GM12878 (cell line): ENCODE data around the gene CNNM1. TPM values are rescaled to one million over a fixed set of nuclear protein-coding genes. Genes with fewer than 3 reads are reported as not detected.

Source experiments
- ATAC-seq: fragments of 200-7000 bp; cut with Tn5 transposase; 3 replicates; pipeline ENCODE4 v1.9.1; 2020; ENCODE audit warnings: mild to moderate bottlenecking, moderate library complexity
- BruUV-seq: library from RNA; stranded (reverse); fragments of 400-500 nt; replicated peaks from 2 replicates; lab custom pipeline; 2021; lab: Mats Ljungman, UMichigan
- CTCF ChIA-PET: fragments of 300-600 bp; sonication (Branson Sonifier 250); formaldehyde crosslinking; extraction: SDS; loops from one replicate; lab custom pipeline; 2021; ENCODE audit warnings: inconsistent platforms; lab: Yijun Ruan, JAX
- POLR2A ChIA-PET: fragments of 350-600 bp; formaldehyde crosslinking; extraction: SDS; loops from one replicate; lab custom pipeline; 2021; ENCODE audit warnings: inconsistent platforms; lab: Charles Lee
- RAD21 ChIA-PET: fragments of 300-600 bp; sonication (Branson Sonifier 250); formaldehyde crosslinking; loops from one replicate; lab custom pipeline; 2023; ENCODE audit warnings: antibody characterized with exemption; ENCODE audit not compliant: unreplicated experiment; lab: Charles Lee
- SMC1A ChIA-PET: fragments of 300-600 bp; sonication (Branson Sonifier 250); formaldehyde crosslinking; loops from one replicate; lab custom pipeline; 2023; ENCODE audit not compliant: unreplicated experiment, uncharacterized antibody; lab: Charles Lee
- DNase-seq: peaks from one replicate; pipeline ENCODE4 v3.0.0-alpha.2; 2011; ENCODE audit warnings: low read depth, low spot score
- FAIRE-seq: peaks from 3 replicates; lab custom pipeline; 2011; peaks lifted over from hg19 to GRCh38; lab: Jason Lieb, UNC
- H2AFZ ChIP-seq: 2 replicates; pipeline ENCODE4 v1.6.0; 2011; ENCODE audit warnings: low read depth, low read length, control low read depth; ENCODE audit not compliant: control insufficient read depth
- H3K27ac ChIP-seq: 2 replicates; pipeline ENCODE4 v1.5.1; 2011; ENCODE audit warnings: control low read depth; ENCODE audit not compliant: control insufficient read depth, insufficient read depth
- H3K27me3 ChIP-seq, 2 experiments: replicated peaks in 1 of 2; 2 replicates each; pipeline versions ENCODE4 v1.6.0 to v1.6.1; 2011; ENCODE audit warnings: low read length in 1 of 2; ENCODE audit not compliant: control insufficient read depth in 2 of 2, insufficient read depth in 2 of 2
- H3K36me3 ChIP-seq, 2 experiments: 2 replicates each; pipeline ENCODE4 v1.5.1; 2011; ENCODE audit warnings: low read length in 1 of 2; ENCODE audit not compliant: control insufficient read depth in 2 of 2, insufficient read depth in 2 of 2
- H3K4me1 ChIP-seq: 2 replicates; pipeline ENCODE4 v1.6.1; 2011; ENCODE audit warnings: mild to moderate bottlenecking, low read length, moderate library complexity, mixed read lengths; ENCODE audit not compliant: control insufficient read depth, insufficient read depth
- H3K4me2 ChIP-seq: 2 replicates; pipeline ENCODE4 v1.6.0; 2011; ENCODE audit warnings: control low read depth; ENCODE audit not compliant: control insufficient read depth, insufficient read depth
- H3K4me3 ChIP-seq: fragments of 200-600 bp; sonication (generic); 2 replicates; pipeline ENCODE4 v1.5.1; 2016
- H3K79me2 ChIP-seq: 2 replicates; pipeline ENCODE4 v1.6.0; 2011; ENCODE audit warnings: low read length; ENCODE audit not compliant: control insufficient read depth, insufficient read depth
- H3K9ac ChIP-seq: 2 replicates; pipeline ENCODE4 v1.8.0; 2011; ENCODE audit warnings: low read length, control low read depth, mixed read lengths; ENCODE audit not compliant: control insufficient read depth, insufficient read depth
- H3K9me3 ChIP-seq: replicated peaks from 3 replicates; pipeline ENCODE4 v1.5.1; 2011; ENCODE audit warnings: mild to moderate bottlenecking, low read length; ENCODE audit not compliant: control insufficient read depth, insufficient read depth
- H4K20me1 ChIP-seq: 2 replicates; pipeline ENCODE4 v1.6.0; 2011; ENCODE audit not compliant: control insufficient read depth, insufficient read depth
- BACH1 ChIP-seq: fragments of 450-650 bp; IDR thresholded peaks from 2 replicates; pipeline ENCODE4 v1.6.1; 2017; ENCODE audit warnings: mild to moderate bottlenecking, borderline replicate concordance
- BCL3 ChIP-seq: IDR thresholded peaks from 2 replicates; pipeline ENCODE4 v1.6.1; 2011; ENCODE audit warnings: borderline replicate concordance, low read depth, mild to moderate bottlenecking, moderate library complexity, low read length; ENCODE audit not compliant: insufficient read depth, poor library complexity, severe bottlenecking
- E2F8 ChIP-seq: fragments of 450-650 bp; IDR thresholded peaks from 2 replicates; pipeline ENCODE4 v1.6.1; 2018; ENCODE audit warnings: mild to moderate bottlenecking, low read depth, moderate library complexity; ENCODE audit not compliant: partially characterized antibody
- IRF3 ChIP-seq: fragments of 450-650 bp; IDR thresholded peaks from 2 replicates; pipeline ENCODE4 v1.6.1; 2014; ENCODE audit warnings: mild to moderate bottlenecking
- POLR2AphosphoS2 ChIP-seq: IDR thresholded peaks from 2 replicates; pipeline ENCODE4 v1.6.1; 2011; ENCODE audit warnings: low read depth, mild to moderate bottlenecking, low read length, improper control_type of control experiment, moderate library complexity
- SKIL ChIP-seq: fragments of 450-650 bp; IDR thresholded peaks from 2 replicates; pipeline ENCODE4 v1.6.1; 2017; ENCODE audit warnings: mild to moderate bottlenecking, low read depth, inconsistent platforms; ENCODE audit not compliant: poor library complexity, severe bottlenecking
- SUPT20H ChIP-seq: IDR thresholded peaks from 2 replicates; pipeline ENCODE4 v1.6.1; 2011; ENCODE audit warnings: low read depth, mild to moderate bottlenecking, low read length, moderate library complexity, borderline replicate concordance; ENCODE audit not compliant: control insufficient read depth
- TBL1XR1 ChIP-seq: IDR thresholded peaks from 2 replicates; pipeline ENCODE4 v1.6.1; 2012; ENCODE audit warnings: low read depth, low read length, improper control_type of control experiment
- YBX1 ChIP-seq: fragments of 450-650 bp; IDR thresholded peaks from 2 replicates; pipeline ENCODE4 v1.6.1; 2016; ENCODE audit warnings: antibody characterized with exemption
- WGBS: methylation state at CpG from one replicate; pipeline ENCODE4 v1.1.6; 2016; ENCODE audit warnings: low lambda C conversion rate; ENCODE audit not compliant: insufficient replicate concordance, insufficient coverage; ENCODE audit errors: missing lambda C conversion rate; 5-methylcytosine and 5-hydroxymethylcytosine counted together
- in situ Hi-C: fragments of 300-500 bp; cut with MboI; formaldehyde crosslinking; loops from 9 replicates; pipeline ENCODE4 v1.14.3; 2018; ENCODE audit warnings: mixed read lengths
- intact Hi-C: fragments of 100-400 bp; cut with micrococcal nuclease; formaldehyde crosslinking; loops from one replicate; pipeline ENCODE4 v1.14.2; 2022; ENCODE audit not compliant: unreplicated experiment
- polyA plus RNA-seq, 11 experiments: library from polyadenylated mRNA; depleted of rRNA in 4 of 11; unstranded in 6 of 11; stranded (reverse) in 5 of 11; fragments of >200 nt; fragmentation: Nextera tagmentation in 4 of 11; fragmentation: Illumina TruSeq in 1 of 11; extraction: Ambion mirVana in 4 of 11; extraction: Trizol in 1 of 11; gene quantifications; 1 replicate in 1 of 11; 2 replicates in 10 of 11; pipeline versions ENCODE4 v1.2.1 to v1.2.3, GENCODE V29; 2011 to 2016; ENCODE audit warnings: inconsistent platforms in 2 of 11, missing spikeins in 2 of 11, low read depth in 1 of 11
- total RNA-seq, 4 experiments: library from RNA; depleted of rRNA in 3 of 4; stranded (reverse); fragments of >200 nt in 3 of 4; fragmentation: Illumina TruSeq in 1 of 4; extraction: Trizol in 1 of 4; gene quantifications; 2 replicates each; pipeline versions ENCODE4 v1.2.1 to v1.2.3, GENCODE V29; 2013 to 2021
- TF ChIP-seq, protein P1 (sequence below): fragments of 450-650 bp; formaldehyde crosslinking; IDR thresholded peaks from 2 replicates; pipeline ENCODE4 v1.4.0; 2022; ENCODE audit warnings: mild to moderate bottlenecking, moderate library complexity

Gene CNNM1
- total and polyA plus RNA-seq, 10 of the 15 experiments (the other 5 are each of a cell fraction or from before 2014, with no cell fraction given) = 0.01 TPM; not detected in 9

DNA sequence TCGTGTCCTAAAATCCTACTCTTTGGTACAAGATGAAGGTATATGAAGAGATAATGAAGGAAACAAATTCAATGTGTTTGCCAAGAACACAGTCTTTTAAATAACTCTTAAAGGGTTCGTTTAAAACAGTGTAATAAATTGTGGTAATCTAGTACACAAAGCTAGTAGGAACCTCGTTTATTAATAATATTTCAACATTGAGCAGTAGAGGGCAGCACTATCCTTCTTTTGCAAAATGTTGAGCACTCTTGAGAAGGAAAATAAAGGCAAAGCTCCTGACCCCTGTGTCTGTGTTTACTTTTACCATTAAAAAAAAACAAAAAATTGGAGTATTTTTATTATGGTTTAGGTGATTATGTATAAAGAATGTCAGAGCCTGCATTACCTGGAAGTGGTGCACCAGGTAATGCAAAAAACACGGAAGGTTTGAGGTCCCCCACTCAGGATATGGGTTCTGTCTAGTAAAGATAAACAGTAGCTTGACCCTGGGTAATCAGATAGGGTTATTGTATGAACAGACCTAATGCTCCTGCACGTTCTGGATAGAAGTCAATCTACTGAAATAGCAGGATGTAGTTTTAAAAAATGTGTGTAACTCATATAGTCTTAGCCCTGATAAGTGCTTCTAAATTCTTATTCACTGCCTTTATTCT, 107.0 kb downstream of the CNNM1 start:
- Histone ChIP-seq H2AFZ (no peak overlapping the region), H3K4me1 (no peaks in the 10 kb centered on the region), H3K79me2 (peaks cover 11% of the 10 kb centered on the region), H3K9ac (no peak overlapping the region), H4K20me1 (no peaks in the 10 kb centered on the region), H3K9me3 (no peaks in the 10 kb centered on the region), H3K27me3 (no peaks in the 10 kb centered on the region), H3K36me3 (no peaks in the 10 kb centered on the region), H3K4me2 (no peak overlapping the region), H3K27ac (no peak overlapping the region), H3K4me3 (no peak overlapping the region)
- no TSS peak for BruUV-seq
- intact Hi-C loops (loop anchor here (1.0 to 2.0 kb wide), 4 partner anchors 113 to 275 kb away; no protein-coding TSS in a partner anchor), in situ Hi-C loops (no loop called here)
- ATAC-seq (peak; percentile 77), DNase-seq (no peak), FAIRE-seq (no peak)
- ChIA-PET POLR2A (interaction anchor here (0.7 kb wide), 1 partner anchor 224 kb away, joined by 3 read pairs; the partner anchor contains the start of gene ENTPD7), SMC1A (interaction anchor here (0.6 to 3.4 kb wide), 26 partner anchors 8 to 612 kb away, joined by 3 to 38 read pairs (median 3); no protein-coding TSS in a partner anchor), RAD21 (interaction anchor here (0.6 to 5.9 kb wide), 18 partner anchors 22 to 1412 kb away, joined by 3 to 70 read pairs (median 4); no protein-coding TSS in a partner anchor), CTCF (interaction anchor here (0.6 to 10.1 kb wide), 42 partner anchors 9 to 969 kb away, joined by 3 to 233 read pairs (median 5); partner anchors contain the start of genes ENTPD7 and SLC25A28)
- 36% methylated on average over 5 of the region's 5 CpGs for WGBS
- TF ChIP-seq BACH1 (no peak), YBX1 (no peak), POLR2AphosphoS2 (no peak), SUPT20H (no peak), SKIL (no peak), IRF3 (no peak), TBL1XR1 (no peak), E2F8 (no peak), BCL3 (no peak)
- TF ChIP-seq, protein P1, sequence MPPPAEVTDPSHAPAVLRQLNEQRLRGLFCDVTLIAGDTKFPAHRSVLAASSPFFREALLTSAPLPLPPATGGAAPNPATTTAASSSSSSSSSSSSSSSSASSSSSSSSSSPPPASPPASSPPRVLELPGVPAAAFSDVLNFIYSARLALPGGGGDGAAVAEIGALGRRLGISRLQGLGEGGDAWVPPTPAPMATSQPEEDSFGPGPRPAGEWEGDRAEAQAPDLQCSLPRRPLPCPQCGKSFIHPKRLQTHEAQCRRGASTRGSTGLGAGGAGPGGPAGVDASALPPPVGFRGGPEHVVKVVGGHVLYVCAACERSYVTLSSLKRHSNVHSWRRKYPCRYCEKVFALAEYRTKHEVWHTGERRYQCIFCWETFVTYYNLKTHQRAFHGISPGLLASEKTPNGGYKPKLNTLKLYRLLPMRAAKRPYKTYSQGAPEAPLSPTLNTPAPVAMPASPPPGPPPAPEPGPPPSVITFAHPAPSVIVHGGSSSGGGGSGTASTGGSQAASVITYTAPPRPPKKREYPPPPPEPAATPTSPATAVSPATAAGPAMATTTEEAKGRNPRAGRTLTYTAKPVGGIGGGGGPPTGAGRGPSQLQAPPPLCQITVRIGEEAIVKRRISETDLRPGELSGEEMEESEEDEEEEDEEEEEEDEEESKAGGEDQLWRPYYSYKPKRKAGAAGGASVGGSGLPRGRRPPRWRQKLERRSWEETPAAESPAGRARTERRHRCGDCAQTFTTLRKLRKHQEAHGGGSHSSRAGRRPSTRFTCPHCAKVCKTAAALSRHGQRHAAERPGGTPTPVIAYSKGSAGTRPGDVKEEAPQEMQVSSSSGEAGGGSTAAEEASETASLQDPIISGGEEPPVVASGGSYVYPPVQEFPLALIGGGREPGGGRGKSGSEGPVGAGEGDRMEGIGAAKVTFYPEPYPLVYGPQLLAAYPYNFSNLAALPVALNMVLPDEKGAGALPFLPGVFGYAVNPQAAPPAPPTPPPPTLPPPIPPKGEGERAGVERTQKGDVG = no peak
